GM13977 (cell line): Measurements from ENCODE around the gene OSBPL6.
"Not testable (repeated sequence)": the region's sequence is repeated elsewhere in the genome, so short reads cannot be mapped to it uniquely, and the experiment has no call there.

Source experiments
- DNase-seq: peaks from one replicate; pipeline ENCODE4 v3.0.0; 2012; ENCODE audit warnings: low spot score
- CTCF ChIP-seq: IDR thresholded peaks from 2 replicates; pipeline ENCODE4 v1.5.1; 2012; ENCODE audit warnings: mild to moderate bottlenecking, control low read depth; ENCODE audit not compliant: insufficient read depth; ENCODE audit errors: extremely low read depth, missing control alignments
- in situ Hi-C: fragments of 300-500 bp; cut with MboI; formaldehyde crosslinking; loops from one replicate; pipeline ENCODE4 v1.12.0; 2022; ENCODE audit warnings: low sequenced_read_pairs, low pct_unique_long_range_greater_than_20kb, mixed read lengths, inconsistent platforms; ENCODE audit not compliant: unreplicated experiment

The OSBPL6 gene

GRCh38 chr2:178322068-178322467 lies 127.8 kb downstream of the OSBPL6 start:
- TF ChIP-seq CTCF = no peak
- DNase-seq = no peak
- in situ Hi-C loops = no loop called here

- in situ Hi-C loops, DNase-seq: not testable (repeated sequence)
These were observed 129.0 kb downstream of the OSBPL6 start for GRCh38 chr2:178323331-178323730.

- DNase-seq = no peak
- no peak for TF ChIP-seq CTCF
- in situ Hi-C loops = no loop called here
These were observed 129.8 kb downstream of the OSBPL6 start for GRCh38 chr2:178324077-178324476.

- in situ Hi-C loops = no loop called here
- TF ChIP-seq CTCF = no peak
- DNase-seq = no peak
These were observed 131.0 kb downstream of the OSBPL6 start for GRCh38 chr2:178325268-178325667.

GRCh38 chr2:178327516-178327915 lies 133.2 kb downstream of the OSBPL6 start:
- in situ Hi-C loops = no loop called here
- DNase-seq = no peak
- TF ChIP-seq CTCF = no peak

GRCh38 chr2:178328037-178328436 lies 133.7 kb downstream of the OSBPL6 start:
- DNase-seq = no peak
- no peak for TF ChIP-seq CTCF
- in situ Hi-C loops = no loop called here

- in situ Hi-C loops = no loop called here
- no peak for DNase-seq
- TF ChIP-seq CTCF = no peak
These were observed 136.1 kb downstream of the OSBPL6 start for GRCh38 chr2:178330175-178331017.
